Measurements from ENCODE around the gene REXO4. TPM values are rescaled to one million over a fixed set of nuclear protein-coding genes. Genes with fewer than 3 reads are reported as not detected.

REXO4 gene
- total RNA-seq, 1 donor from 2014 or later = 24.4 TPM

DNA sequence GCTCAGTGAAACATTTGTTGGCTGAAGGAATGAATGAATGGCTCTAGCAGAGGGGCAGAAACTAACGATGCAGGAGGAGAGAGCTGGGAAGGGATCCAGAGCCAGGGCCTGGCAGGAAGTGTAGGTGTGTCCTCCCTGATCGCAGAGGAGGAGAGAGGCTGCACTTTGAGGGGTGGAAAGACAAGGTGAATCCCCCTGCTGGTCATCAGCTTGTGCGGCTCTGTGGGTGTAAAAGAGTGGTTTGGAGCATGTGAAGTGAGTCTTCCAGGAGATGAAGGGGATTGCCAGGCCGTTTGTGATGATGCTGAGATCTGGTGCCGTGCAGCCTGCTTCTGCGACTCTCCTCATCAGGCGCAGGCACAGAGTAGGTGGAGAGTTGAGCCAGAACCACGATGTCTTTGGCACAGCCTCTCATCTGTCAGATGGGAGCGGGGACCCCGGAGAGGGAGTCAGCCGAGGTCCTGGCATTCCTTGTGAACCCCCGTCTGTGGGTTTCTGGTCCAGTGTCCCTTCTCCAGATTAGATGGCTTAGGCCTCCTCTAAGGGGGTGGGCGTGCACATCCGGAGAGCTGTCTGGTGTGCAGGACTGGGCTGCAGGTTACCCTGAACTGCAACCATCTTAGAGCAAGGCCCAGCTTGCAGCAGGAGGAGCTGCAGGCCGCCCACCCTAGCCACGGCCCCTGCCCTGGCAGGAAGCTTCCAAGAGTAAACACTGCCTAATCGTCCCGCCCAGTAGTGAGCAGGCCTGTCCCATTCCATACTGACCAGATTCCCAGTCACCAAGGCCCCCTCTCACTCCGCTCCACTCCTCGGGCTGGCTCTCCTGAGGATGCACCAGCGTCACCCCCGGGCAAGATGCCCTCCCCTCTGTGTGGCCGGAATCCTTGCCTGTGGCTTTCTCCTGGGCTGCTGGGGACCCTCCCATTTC is 4.1 kb upstream of the REXO4 start, which contains the start of gene ADAMTS13:
TSS of gene ADAMTS13 (plus strand) at position 753 of the 928 bp plus-strand sequence. CDS start at position 830, 77 bp downstream.
- no peak for DNase-seq (ENCODE audit: low read depth)
- TF ChIP-seq, protein P1, sequence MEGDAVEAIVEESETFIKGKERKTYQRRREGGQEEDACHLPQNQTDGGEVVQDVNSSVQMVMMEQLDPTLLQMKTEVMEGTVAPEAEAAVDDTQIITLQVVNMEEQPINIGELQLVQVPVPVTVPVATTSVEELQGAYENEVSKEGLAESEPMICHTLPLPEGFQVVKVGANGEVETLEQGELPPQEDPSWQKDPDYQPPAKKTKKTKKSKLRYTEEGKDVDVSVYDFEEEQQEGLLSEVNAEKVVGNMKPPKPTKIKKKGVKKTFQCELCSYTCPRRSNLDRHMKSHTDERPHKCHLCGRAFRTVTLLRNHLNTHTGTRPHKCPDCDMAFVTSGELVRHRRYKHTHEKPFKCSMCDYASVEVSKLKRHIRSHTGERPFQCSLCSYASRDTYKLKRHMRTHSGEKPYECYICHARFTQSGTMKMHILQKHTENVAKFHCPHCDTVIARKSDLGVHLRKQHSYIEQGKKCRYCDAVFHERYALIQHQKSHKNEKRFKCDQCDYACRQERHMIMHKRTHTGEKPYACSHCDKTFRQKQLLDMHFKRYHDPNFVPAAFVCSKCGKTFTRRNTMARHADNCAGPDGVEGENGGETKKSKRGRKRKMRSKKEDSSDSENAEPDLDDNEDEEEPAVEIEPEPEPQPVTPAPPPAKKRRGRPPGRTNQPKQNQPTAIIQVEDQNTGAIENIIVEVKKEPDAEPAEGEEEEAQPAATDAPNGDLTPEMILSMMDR (conservative IDR thresholded peaks at IDR 0.05; ENCODE audit: low read depth, low read length) = peak; percentile 12
- no peak within 1 kb of the TSS for H3K4me3 ChIP-seq (ENCODE audit: low read depth, low read length)

DNA sequence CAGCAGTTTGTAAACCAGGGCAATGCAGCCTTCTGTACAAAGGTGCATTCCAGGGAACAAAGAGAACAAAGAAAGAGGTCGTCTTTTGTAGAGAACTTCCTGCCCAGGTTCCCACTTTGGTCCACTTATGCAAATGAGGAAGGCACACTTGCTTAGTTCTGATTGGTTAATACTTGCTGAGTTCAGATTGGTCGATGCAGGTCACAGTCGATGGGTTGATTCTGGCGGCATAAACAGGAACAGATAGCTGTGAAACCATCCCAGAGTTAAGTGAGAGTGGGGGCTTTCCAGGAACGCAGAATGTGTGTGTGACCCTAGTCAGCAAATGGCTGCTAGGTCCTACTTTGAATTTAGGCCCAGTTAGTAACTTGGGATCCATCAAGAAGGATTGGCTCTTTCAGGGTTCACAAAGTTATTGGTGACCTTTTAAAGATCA is 2.6 kb upstream of the REXO4 start:
- TF ChIP-seq, protein P1 (conservative IDR thresholded peaks at IDR 0.05; ENCODE audit: low read depth, low read length) = no peak
- DNase-seq (ENCODE audit: low read depth) = no peak
- no peak overlapping the region for H3K4me3 ChIP-seq (ENCODE audit: low read depth, low read length)

DNA sequence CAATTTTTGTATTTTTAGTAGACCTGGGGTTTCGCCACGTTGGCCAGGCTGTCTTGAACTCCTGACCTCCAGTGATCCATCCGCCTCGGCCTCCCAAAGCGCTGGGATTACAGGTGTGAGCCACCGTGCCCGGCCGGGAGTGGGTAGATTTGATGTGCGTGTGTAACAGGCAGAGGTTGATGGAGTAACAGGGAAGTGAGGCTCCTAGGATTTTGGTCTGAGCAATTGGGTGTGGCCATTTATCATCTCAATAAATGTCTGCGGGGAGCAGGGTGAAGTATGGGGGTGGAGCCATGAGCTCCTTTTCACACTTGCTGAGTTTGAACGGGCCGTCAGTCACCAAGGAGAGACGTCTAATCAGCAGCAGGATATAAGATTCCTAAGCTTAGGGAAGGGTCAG is 1.2 kb upstream of the REXO4 start:
- no peak for DNase-seq (ENCODE audit: low read depth)
- TF ChIP-seq, protein P1 (conservative IDR thresholded peaks at IDR 0.05; ENCODE audit: low read depth, low read length) = no peak
- H3K4me3 ChIP-seq (ENCODE audit: low read depth, low read length) = peak overlapping the region; percentile 82

DNA sequence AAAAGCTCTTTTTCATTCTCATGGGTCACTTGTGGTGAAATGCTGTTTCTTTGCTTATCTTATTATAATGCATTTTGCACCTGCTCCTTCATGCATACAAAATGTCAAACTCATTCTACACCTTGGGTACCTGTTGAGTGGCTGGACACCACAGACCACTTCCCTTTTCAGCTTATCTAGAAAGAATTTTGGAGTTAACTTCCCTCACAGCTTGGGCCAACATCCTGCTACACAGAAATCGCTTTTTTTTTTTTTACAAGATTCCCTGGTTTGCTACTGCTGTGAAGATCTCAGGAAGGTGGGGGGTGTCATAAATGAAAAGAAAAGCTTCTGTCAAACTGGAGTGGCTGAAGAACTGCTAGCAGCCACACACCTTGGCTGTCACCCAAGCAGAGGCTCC is 2.6 kb downstream of the REXO4 start:
- H3K4me3 ChIP-seq (ENCODE audit: low read depth, low read length) = no peak overlapping the region
- no peak for DNase-seq (ENCODE audit: low read depth)
- TF ChIP-seq, protein P1 (conservative IDR thresholded peaks at IDR 0.05; ENCODE audit: low read depth, low read length) = no peak

DNA sequence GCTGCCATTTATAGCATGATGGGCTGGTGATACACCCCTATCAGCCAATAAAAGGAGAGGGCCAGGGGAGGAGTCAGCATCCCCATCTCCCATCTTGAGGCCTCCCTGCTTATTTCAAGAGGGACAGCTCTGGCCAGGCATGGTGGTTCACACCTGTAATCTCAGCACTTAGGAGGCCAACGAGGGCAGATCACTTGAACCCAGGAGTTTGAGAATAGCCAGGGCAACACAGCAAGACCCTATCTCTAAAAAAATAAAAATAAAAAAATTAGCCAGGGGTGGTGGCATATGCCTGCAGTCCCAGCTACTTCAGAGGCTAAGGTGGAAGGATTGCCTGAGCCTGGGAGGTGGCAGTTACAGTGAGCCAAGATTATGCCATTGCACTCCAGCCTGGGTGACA is 9.8 kb downstream of the REXO4 start:
- no peak for DNase-seq (ENCODE audit: low read depth)
- TF ChIP-seq, protein P1 (conservative IDR thresholded peaks at IDR 0.05; ENCODE audit: low read depth, low read length) = no peak
- H3K4me3 ChIP-seq (ENCODE audit: low read depth, low read length) = no peak overlapping the region

DNA sequence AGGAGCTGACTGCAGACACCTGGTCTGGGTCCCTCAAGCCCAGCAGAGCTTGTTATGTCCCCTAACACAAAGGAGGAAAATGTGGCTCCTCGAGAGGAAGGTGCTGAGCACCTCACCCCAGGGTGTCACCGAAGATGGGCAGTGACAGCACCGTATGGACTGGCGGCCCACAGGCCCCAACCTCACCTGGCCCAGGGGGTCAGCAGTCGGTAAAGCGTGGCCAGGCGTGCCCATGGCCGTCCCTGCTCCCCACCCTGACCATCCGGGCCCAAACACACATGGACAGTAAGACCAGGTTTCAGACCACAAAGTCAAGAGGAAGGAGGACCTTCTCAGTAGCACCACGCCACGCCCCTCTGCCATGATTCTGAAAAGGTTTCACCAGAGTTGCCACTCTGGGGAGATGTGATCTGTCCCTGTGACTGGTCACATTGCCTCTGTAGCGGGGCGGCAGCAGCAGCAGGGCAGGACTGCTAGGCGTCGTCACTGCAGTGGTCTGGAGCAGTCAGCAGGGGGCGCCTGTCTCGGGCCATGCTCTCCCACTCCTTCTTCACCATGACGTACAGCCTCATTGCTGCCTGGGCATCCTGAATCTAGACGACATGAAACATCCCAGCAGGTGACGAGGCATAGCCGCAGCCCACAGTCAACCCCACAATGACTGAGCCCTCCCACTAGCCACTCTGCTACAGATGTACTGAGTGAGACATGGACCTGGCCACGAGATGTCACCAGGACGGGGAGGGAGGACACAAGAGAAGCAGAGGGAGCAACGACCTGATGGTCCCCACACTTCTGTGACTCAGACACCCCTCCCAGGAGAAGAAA is 11.1 kb downstream of the REXO4 start:
- DNase-seq (ENCODE audit: low read depth) = no peak
- no peak overlapping the region for H3K4me3 ChIP-seq (ENCODE audit: low read depth, low read length)
- TF ChIP-seq, protein P1 (conservative IDR thresholded peaks at IDR 0.05; ENCODE audit: low read depth, low read length) = peak; percentile 94
